Panc1 (cell line): Measurements from ENCODE around the gene CHCHD6. TPM values are rescaled to one million over a fixed set of nuclear protein-coding genes. Genes with fewer than 3 reads are reported as not detected.
"Not testable (repeated sequence)": the region's sequence is repeated elsewhere in the genome, so short reads cannot be mapped to it uniquely, and the experiment has no call there.

Experiments used
- ATAC-seq: fragments of 200-7000 bp; cut with Tn5 transposase; 2 replicates; pipeline ENCODE4 v1.9.1; 2020; ENCODE audit warnings: mild to moderate bottlenecking, moderate library complexity
- BruUV-seq: library from RNA; stranded (reverse); fragments of 400-500 nt; replicated peaks from 2 replicates; lab custom pipeline; 2021; lab: Mats Ljungman, UMichigan
- CTCF ChIA-PET: fragments of 300-600 bp; sonication (Branson Sonifier 250); formaldehyde crosslinking; loops from one replicate; lab custom pipeline; 2022; ENCODE audit warnings: antibody characterized with exemption; lab: Charles Lee
- POLR2A ChIA-PET: fragments of 300-600 bp; sonication (Branson Sonifier 250); formaldehyde crosslinking; loops from one replicate; lab custom pipeline; 2022; ENCODE audit warnings: antibody characterized with exemption; lab: Charles Lee
- DNase-seq: peaks from one replicate; pipeline ENCODE4 v3.0.0-alpha.2; 2010; ENCODE audit warnings: low read depth, low spot score
- H3K27ac ChIP-seq: 2 replicates; pipeline ENCODE4 v1.5.1; 2011; ENCODE audit warnings: mild to moderate bottlenecking, low read length, inconsistent platforms
- H3K27me3 ChIP-seq: fragments of 200-500 bp; sonication (Bioruptor generic); 2 replicates; pipeline ENCODE4 v1.6.0; 2014; ENCODE audit warnings: low read length, inconsistent platforms; ENCODE audit not compliant: control insufficient read depth, insufficient read depth
- H3K36me3 ChIP-seq: fragments of 200-500 bp; sonication (Bioruptor generic); 2 replicates; pipeline ENCODE4 v1.5.1; 2014; ENCODE audit warnings: inconsistent platforms, mild to moderate bottlenecking, low read length, moderate library complexity; ENCODE audit not compliant: control insufficient read depth, insufficient read depth
- H3K4me1 ChIP-seq: 2 replicates; pipeline ENCODE4 v1.5.1; 2011; ENCODE audit warnings: inconsistent platforms, mild to moderate bottlenecking, low read length, moderate library complexity; ENCODE audit not compliant: control insufficient read depth, insufficient read depth
- H3K4me3 ChIP-seq, 2 experiments: 2 replicates each; pipeline ENCODE4 v1.5.1; 2011 to 2012; ENCODE audit warnings: low read depth in 2 of 2, low read length in 2 of 2, mild to moderate bottlenecking in 2 of 2, inconsistent platforms in 1 of 2, moderate library complexity in 1 of 2
- H3K9me3 ChIP-seq: fragments of 200-500 bp; sonication (Bioruptor generic); 2 replicates; pipeline ENCODE4 v1.5.1; 2014; ENCODE audit warnings: low read depth, mild to moderate bottlenecking, inconsistent platforms, low read length, moderate library complexity; ENCODE audit not compliant: control insufficient read depth, insufficient read depth
- POLR2AphosphoS5 ChIP-seq: IDR thresholded peaks from 2 replicates; pipeline ENCODE4 v1.6.1; 2012; ENCODE audit warnings: mild to moderate bottlenecking, low read depth, low read length, moderate library complexity
- REST ChIP-seq, 2 experiments: IDR thresholded peaks; 2 replicates each; pipeline ENCODE4 v1.6.1; 2011 to 2012; ENCODE audit warnings: low read depth in 2 of 2, control low read depth in 1 of 2, low read length in 1 of 2, mild to moderate bottlenecking in 1 of 2, moderate library complexity in 1 of 2; ENCODE audit not compliant: insufficient read depth in 1 of 2
- SIN3A ChIP-seq: IDR thresholded peaks from 2 replicates; pipeline ENCODE4 v1.6.1; 2012; ENCODE audit warnings: low read depth, mild to moderate bottlenecking, low read length, moderate library complexity, borderline replicate concordance; ENCODE audit not compliant: insufficient read depth
- TCF7L2 ChIP-seq: IDR thresholded peaks from 2 replicates; pipeline ENCODE4 v1.6.1; 2011; ENCODE audit warnings: mild to moderate bottlenecking, low read depth, low read length, inconsistent platforms
- in situ Hi-C: cut with HindIII; loops from 2 replicates; pipeline ENCODE4 v1.10.0; 2016; ENCODE audit warnings: low sequenced_read_pairs, low pct_unique_long_range_greater_than_20kb
- intact Hi-C: fragments of 100-400 bp; cut with micrococcal nuclease; formaldehyde crosslinking; loops from one replicate; pipeline ENCODE4 v1.10.0; 2022; ENCODE audit not compliant: unreplicated experiment
- total RNA-seq: library from RNA; stranded (reverse); gene quantifications from one replicate; pipeline ENCODE4 v1.2.1, GENCODE V29; 2021; ENCODE audit not compliant: unreplicated experiment
- TF ChIP-seq, protein P1 (sequence below): fragments of 450-650 bp; IDR thresholded peaks from 2 replicates; pipeline ENCODE4 v1.5.1; 2017; ENCODE audit warnings: mild to moderate bottlenecking

The CHCHD6 gene
- total RNA-seq, 1 experiment from 2014 or later = 31.5 TPM

- Histone ChIP-seq H3K36me3 (no peaks in the 10 kb centered on the region), H3K27me3 (no peaks in the 10 kb centered on the region), H3K9me3 (no peaks in the 10 kb centered on the region), H3K27ac (no peak overlapping the region), H3K4me3 (no peak overlapping the region), H3K4me1 (no peaks in the 10 kb centered on the region)
- intact Hi-C loops (no loop called here), in situ Hi-C loops (no loop called here)
- no TSS peak for BruUV-seq
- TF ChIP-seq SIN3A (no peak), POLR2AphosphoS5 (no peak), TCF7L2 (no peak), REST (IDR thresholded peaks at IDR 0.05; ENCODE audit: insufficient read depth in 1 of 2, low read depth in 2 of 2, low read length in 1 of 2) (no peak)
- TF ChIP-seq, protein P1, sequence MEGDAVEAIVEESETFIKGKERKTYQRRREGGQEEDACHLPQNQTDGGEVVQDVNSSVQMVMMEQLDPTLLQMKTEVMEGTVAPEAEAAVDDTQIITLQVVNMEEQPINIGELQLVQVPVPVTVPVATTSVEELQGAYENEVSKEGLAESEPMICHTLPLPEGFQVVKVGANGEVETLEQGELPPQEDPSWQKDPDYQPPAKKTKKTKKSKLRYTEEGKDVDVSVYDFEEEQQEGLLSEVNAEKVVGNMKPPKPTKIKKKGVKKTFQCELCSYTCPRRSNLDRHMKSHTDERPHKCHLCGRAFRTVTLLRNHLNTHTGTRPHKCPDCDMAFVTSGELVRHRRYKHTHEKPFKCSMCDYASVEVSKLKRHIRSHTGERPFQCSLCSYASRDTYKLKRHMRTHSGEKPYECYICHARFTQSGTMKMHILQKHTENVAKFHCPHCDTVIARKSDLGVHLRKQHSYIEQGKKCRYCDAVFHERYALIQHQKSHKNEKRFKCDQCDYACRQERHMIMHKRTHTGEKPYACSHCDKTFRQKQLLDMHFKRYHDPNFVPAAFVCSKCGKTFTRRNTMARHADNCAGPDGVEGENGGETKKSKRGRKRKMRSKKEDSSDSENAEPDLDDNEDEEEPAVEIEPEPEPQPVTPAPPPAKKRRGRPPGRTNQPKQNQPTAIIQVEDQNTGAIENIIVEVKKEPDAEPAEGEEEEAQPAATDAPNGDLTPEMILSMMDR = no peak
- DNase-seq (no peak), ATAC-seq (no peak)
- ChIA-PET CTCF (interaction anchor here (0.6 kb wide), 1 partner anchor 588 kb away, joined by 3 read pairs; no protein-coding TSS in a partner anchor), POLR2A (no interaction called here)
Measured at GRCh38 chr3:126799099-126799498, 95.1 kb downstream of the CHCHD6 start.

- H3K4me1 ChIP-seq, DNase-seq, POLR2A ChIA-PET, H3K36me3 ChIP-seq, CTCF ChIA-PET, H3K4me3 ChIP-seq, intact Hi-C loops, H3K9me3 ChIP-seq, H3K27ac ChIP-seq, BruUV-seq, H3K27me3 ChIP-seq, ATAC-seq, in situ Hi-C loops: not testable (repeated sequence)
Measured at GRCh38 chr3:126801312-126801711, 97.3 kb downstream of the CHCHD6 start.

GRCh38 chr3:126807795-126808194 is 103.8 kb downstream of the CHCHD6 start:
- H3K27ac ChIP-seq = no peak overlapping the region
- in situ Hi-C loops = no loop called here

More at GRCh38 chr3:126807795-126808194, 103.8 kb downstream of the CHCHD6 start:
- TF ChIP-seq SIN3A = no peak
- no peak for TF ChIP-seq TCF7L2
- no peak for TF ChIP-seq REST (IDR thresholded peaks at IDR 0.05; ENCODE audit: insufficient read depth in 1 of 2, low read depth in 2 of 2, low read length in 1 of 2)
- TF ChIP-seq, protein P1 = no peak
- ChIA-PET POLR2A (no interaction called here), CTCF (no interaction called here)
- BruUV-seq = no TSS peak
- H3K27me3 ChIP-seq = no peaks in the 10 kb centered on the region
- H3K36me3 ChIP-seq = no peaks in the 10 kb centered on the region
- H3K4me1 ChIP-seq = peaks cover 9% of the 10 kb centered on the region
- intact Hi-C loops = no loop called here
- H3K9me3 ChIP-seq = no peaks in the 10 kb centered on the region
- DNase-seq = no peak
- no peak for ATAC-seq
- H3K4me3 ChIP-seq = no peak overlapping the region
